Kidney epithelial cell (primary cell): ENCODE measurements around the gene WDR37. TPM values are rescaled to one million over a fixed set of nuclear protein-coding genes. Genes with fewer than 3 reads are reported as not detected.
A peak's percentile ranks its signal among the peaks of the same experiment; 100 is the strongest.

Experiments used
- DNase-seq: peaks from one replicate; pipeline ENCODE4 v3.0.0-alpha.2; 2010; ENCODE audit warnings: low read depth
- H3K27me3 ChIP-seq: 2 replicates; pipeline ENCODE4 v1.6.0; 2011; ENCODE audit warnings: low read length; ENCODE audit not compliant: control insufficient read depth, insufficient read depth
- H3K36me3 ChIP-seq: 2 replicates; pipeline ENCODE4 v1.5.1; 2011; ENCODE audit warnings: low read length; ENCODE audit not compliant: control insufficient read depth, insufficient read depth
- H3K4me3 ChIP-seq: 2 replicates; pipeline ENCODE4 v1.5.1; 2011; ENCODE audit warnings: low read depth, mild to moderate bottlenecking, control low read depth, low read length
- total RNA-seq: library from RNA; depleted of rRNA; stranded (reverse); fragments of >200 nt; gene quantifications from 2 replicates; pipeline ENCODE4 v1.2.3, GENCODE V29; 2015
- TF ChIP-seq, protein P1 (sequence below): IDR thresholded peaks from 2 replicates; pipeline ENCODE4 v1.5.1; 2011; ENCODE audit warnings: mild to moderate bottlenecking, moderate library complexity, low read length, control low read depth, inconsistent platforms; ENCODE audit not compliant: insufficient read depth, poor library complexity, severe bottlenecking

WDR37 gene
- total RNA-seq, 1 donor from 2014 or later: 15.1 TPM

DNA sequence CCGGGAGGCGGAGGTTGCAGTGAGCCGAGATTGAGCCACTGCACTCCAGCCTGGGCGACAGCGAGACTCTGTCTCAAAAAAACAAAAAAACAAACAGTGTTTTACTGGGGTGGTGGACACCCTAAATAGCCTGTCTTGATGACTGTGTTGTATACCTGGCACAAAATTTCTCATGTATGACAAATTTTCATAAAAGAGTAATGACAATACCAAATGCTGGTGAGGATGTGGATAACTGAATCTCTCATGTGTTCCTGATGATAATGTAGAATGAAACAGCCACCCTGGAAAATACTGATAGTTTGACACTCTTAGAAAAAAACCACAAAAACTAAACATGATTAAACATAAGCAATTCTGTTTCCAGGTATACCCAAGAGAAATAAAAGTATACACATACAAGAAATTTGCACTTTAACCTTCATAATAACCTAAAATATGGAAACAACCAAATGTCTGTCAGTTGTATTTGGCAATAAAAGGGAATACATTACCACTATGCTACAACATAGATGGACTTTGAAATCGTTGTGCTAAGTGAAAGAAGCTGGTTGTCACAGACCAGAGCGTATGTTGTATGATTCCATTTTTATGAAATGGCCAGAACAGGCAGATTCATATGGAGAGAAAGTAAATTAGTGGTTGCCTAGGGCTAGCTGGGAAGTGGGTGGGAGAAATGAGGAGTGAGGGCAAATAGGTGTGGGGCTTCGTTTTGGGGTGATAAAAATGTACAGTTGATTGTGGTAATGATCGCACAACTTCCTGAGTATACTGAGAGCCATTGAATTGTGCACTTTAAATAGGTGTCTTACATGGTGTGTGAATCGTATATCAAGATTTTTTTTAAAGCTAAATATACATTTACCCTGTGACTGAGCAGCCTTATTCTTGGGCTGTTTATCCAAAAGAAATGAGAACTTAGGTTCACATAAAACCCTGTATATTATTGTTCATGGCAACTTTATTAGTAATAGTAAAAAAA lies 12.5 kb downstream of the WDR37 start:
- no peaks in the 10 kb centered on the region for H3K36me3 ChIP-seq
- H3K4me3 ChIP-seq: no peak overlapping the region
- no peak for DNase-seq
- H3K27me3 ChIP-seq: no peaks in the 10 kb centered on the region
- TF ChIP-seq, protein P1, sequence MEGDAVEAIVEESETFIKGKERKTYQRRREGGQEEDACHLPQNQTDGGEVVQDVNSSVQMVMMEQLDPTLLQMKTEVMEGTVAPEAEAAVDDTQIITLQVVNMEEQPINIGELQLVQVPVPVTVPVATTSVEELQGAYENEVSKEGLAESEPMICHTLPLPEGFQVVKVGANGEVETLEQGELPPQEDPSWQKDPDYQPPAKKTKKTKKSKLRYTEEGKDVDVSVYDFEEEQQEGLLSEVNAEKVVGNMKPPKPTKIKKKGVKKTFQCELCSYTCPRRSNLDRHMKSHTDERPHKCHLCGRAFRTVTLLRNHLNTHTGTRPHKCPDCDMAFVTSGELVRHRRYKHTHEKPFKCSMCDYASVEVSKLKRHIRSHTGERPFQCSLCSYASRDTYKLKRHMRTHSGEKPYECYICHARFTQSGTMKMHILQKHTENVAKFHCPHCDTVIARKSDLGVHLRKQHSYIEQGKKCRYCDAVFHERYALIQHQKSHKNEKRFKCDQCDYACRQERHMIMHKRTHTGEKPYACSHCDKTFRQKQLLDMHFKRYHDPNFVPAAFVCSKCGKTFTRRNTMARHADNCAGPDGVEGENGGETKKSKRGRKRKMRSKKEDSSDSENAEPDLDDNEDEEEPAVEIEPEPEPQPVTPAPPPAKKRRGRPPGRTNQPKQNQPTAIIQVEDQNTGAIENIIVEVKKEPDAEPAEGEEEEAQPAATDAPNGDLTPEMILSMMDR: no peak

DNA sequence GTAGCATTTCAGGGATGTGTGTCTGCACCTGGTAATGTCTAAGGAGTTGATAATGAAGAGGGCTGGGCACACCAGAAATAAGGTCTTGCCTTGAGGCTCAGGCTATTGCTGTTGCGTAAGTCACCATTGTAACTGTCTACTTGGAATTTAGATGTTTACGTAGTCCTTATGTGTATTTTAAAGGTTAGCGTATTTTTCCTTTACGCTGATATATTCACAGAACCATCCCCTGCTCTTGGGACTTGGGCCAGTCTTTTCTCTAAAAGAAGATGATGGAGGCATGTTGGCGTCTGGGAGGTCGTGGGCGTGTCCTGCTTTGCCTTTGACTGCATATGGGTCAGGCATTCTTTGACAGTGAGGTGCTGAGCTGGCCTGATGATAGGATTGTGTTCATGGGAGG lies 14.7 kb downstream of the WDR37 start:
- TF ChIP-seq, protein P1: no peak
- H3K27me3 ChIP-seq: no peaks in the 10 kb centered on the region
- H3K36me3 ChIP-seq: peaks cover 1% of the 10 kb centered on the region
- no peak overlapping the region for H3K4me3 ChIP-seq
- DNase-seq: no peak

DNA sequence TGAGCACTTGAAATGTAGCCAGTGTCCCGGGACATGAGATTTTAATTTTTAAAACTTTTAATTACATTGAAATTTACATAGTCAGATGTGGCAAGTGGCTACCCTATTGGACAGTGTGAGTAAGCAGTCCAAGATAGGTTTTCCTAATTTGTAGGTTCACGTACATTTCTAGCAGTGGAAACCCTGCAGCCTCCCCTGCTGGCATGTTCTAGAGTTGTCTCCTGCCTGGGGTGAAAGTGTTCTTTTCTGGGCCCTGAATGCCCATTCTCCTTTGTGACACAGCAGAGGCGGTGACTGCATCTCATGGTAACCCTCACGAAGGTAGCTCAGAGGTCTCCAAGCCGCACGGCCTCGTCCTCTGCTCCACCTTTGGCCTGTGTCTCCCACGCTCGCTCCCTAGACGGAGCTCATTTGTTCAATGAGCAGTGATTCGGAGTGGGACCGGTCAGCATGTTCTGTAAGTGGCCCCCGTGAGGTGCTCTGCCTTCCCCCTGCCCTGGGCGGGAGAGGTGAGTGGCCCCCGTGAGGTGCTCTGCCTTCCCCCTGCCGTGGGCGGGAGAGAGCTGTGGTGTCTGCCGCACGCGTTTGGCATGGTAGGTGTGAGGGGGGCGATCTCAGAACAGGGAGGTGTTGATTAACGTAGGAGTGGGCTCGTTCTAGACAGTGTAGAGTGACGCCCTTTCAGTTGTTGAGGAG lies 18.0 kb downstream of the WDR37 start:
- Histone ChIP-seq H3K27me3 (no peaks in the 10 kb centered on the region), H3K36me3 (peaks cover 1% of the 10 kb centered on the region), H3K4me3 (no peak overlapping the region)
- TF ChIP-seq, protein P1: no peak
- no peak for DNase-seq

DNA sequence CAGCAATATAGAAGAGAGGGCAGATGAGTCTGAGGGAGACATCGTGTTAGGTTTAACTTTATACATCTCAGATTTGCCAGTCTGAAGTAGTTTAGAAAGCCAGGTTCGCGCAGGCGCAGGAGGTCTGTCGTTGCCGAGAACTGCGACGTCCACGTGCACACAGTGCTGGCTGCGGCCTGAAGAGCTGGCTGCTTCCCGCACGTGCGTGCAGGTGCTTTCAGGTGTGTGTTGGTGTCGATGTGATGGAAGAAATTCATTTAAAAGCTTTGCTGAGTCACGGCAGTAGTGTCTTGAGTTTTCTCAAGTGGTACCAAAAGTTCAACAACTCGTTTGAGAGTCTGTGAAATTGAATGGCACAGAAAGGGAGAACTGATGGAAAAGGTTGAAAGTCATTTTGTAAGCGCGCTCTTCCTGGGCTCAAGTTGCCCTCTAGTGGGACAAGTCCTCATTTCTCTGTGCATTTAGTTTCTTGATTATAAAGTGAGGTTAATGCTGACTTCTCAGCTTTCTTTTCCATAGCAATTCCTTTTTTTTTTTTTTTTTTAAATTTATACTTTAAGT lies 18.6 kb downstream of the WDR37 start:
- DNase-seq: no peak

DNA sequence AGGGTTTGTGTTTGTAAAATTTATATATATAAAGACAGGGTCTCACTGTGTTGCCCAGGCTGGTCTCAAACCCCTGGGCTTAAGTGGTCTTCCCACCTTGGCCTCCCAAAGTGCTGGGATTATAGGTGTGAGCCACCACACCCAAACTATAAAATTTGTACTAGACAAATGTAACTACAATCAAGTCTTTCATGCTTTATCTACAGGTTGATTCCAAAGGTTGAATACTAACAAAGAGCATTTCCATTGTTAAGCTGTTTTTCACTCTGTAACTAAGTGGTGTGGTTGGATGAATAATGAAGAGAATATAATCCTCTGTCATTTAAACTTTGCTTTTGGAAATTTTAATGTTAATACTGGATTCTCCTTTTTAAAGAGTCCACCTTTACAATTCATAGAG lies 22.5 kb downstream of the WDR37 start:
- DNase-seq: no peak
- peaks cover 4% of the 10 kb centered on the region for H3K36me3 ChIP-seq
- TF ChIP-seq, protein P1: no peak
- no peak overlapping the region for H3K4me3 ChIP-seq
- no peaks in the 10 kb centered on the region for H3K27me3 ChIP-seq

More for the DNA sequence above, 18.6 kb downstream of the WDR37 start:
- TF ChIP-seq, protein P1: peak; percentile 23
- Histone ChIP-seq H3K4me3 (no peak overlapping the region), H3K36me3 (peaks cover 1% of the 10 kb centered on the region), H3K27me3 (no peaks in the 10 kb centered on the region)
